ENCODE measurements around the gene MVP. TPM values are rescaled to one million over a fixed set of nuclear protein-coding genes. Genes with fewer than 3 reads are reported as not detected.

MVP gene
- total RNA-seq, 1 experiment from 2014 or later: 75.1 TPM

DNA sequence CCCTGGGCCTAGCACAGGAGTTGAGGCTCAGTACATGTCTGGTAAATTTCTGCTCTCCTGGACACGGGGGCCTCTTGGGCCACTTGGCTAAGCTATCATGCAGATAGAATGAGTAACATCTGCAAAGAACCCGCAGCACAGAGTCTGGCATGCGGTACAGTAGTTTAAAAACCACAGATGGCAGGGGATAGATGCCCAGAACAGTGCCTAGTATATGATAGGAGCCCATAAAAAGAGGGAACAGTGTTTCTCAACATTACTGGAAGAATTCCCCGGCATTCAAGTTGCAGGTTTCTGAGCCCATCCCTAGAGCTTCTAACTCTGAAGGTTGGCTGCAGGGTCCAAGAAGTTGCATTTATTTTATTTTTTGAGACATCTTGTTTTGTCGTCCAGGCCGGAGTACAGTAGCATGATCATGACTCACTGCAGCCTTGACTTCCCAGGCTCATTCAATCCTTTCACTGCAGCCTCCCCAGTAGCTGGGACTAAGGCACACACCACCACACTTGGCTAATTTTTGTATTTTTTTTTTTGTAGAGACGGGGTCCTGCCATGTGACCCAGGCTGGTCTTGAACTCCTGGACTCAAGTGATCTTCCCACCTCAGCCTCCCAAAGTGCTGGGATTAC, 37.0 kb downstream of the MVP start:
- RAD21 ChIA-PET (ENCODE audit: low non-redundant PET in 1 of 2, low total read pairs in 2 of 2, uncharacterized antibody in 2 of 2, unreplicated experiment in 2 of 2): no interaction called here
- Histone ChIP-seq H3K79me2 (ENCODE audit: insufficient read depth, low read length) (peaks cover 14% of the 10 kb centered on the region), H3K27me3 (ENCODE audit: insufficient read depth, low read length) (no peaks in the 10 kb centered on the region), H3K4me1 (ENCODE audit: control insufficient read depth in 1 of 2, insufficient read depth in 2 of 2, low read length in 2 of 2) (peaks cover 0 to 5% of the 10 kb centered on the region in 2 experiments; a peak in 2 of 4 replicates), H2AFZ (ENCODE audit: low read depth, low read length, poor library complexity, severe bottlenecking) (no peak overlapping the region), H3K27ac (ENCODE audit: low read depth, low read length) (no peak overlapping the region), H3K4me3 (replicated peaks in 1 of 2; ENCODE audit: low read depth in 1 of 2, low read length in 2 of 2) (no peak overlapping the region), H4K20me1 (ENCODE audit: insufficient read depth) (no peaks in the 10 kb centered on the region), H3K9me2 (ENCODE audit: insufficient read depth) (no peaks in the 10 kb centered on the region), H3K36me3 (ENCODE audit: control insufficient read depth in 1 of 2, insufficient read depth in 2 of 2, low read length in 2 of 2) (peaks cover 10 to 17% of the 10 kb centered on the region in 2 experiments), H3K9me3 (ENCODE audit: control insufficient read depth in 1 of 2, insufficient read depth in 1 of 2, low read depth in 1 of 2, low read length in 2 of 2) (no peaks in the 10 kb centered on the region), H3K9ac (ENCODE audit: low read length) (no peak overlapping the region), H3K4me2 (ENCODE audit: low read length) (no peak overlapping the region)
- TF ChIP-seq ELF1 (IDR thresholded peaks at IDR 0.05; ENCODE audit: borderline replicate concordance, low read depth) (no peak), CEBPB (IDR thresholded peaks at IDR 0.05; ENCODE audit: low read depth) (no peak), JUND (IDR thresholded peaks at IDR 0.05) (no peak), POLR2A (IDR thresholded peaks at IDR 0.05; ENCODE audit: borderline replicate concordance, extremely low read depth, insufficient read depth, insufficient read length) (no peak), ZNF274 (IDR thresholded peaks at IDR 0.05; ENCODE audit: low read depth, low read length) (no peak), SIN3A (IDR thresholded peaks at IDR 0.05; ENCODE audit: low read depth) (no peak), EGR1 (IDR thresholded peaks at IDR 0.05; ENCODE audit: low read depth) (no peak), ZFX (IDR thresholded peaks at IDR 0.05) (no peak), POLR2AphosphoS5 (IDR thresholded peaks at IDR 0.05; ENCODE audit: low read depth, low read length) (no peak), FOSL1 (IDR thresholded peaks at IDR 0.05; ENCODE audit: low read depth) (no peak), CBX3 (IDR thresholded peaks at IDR 0.05; ENCODE audit: low read depth) (no peak), SP1 (IDR thresholded peaks at IDR 0.05; ENCODE audit: low read depth) (no peak), EZH2 (IDR thresholded peaks at IDR 0.05) (no peak), RAD21 (IDR thresholded peaks at IDR 0.05; ENCODE audit: low read depth) (no peak), YY1 (IDR thresholded peaks at IDR 0.05; ENCODE audit: extremely low read depth, insufficient replicate concordance, low read depth, low read length) (no peak), EZH2phosphoT487 (IDR thresholded peaks at IDR 0.05; ENCODE audit: borderline replicate concordance) (no peak)
- TF ChIP-seq, protein P1, sequence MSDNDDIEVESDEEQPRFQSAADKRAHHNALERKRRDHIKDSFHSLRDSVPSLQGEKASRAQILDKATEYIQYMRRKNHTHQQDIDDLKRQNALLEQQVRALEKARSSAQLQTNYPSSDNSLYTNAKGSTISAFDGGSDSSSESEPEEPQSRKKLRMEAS (IDR thresholded peaks at IDR 0.05): no peak
- TF ChIP-seq, protein P2, sequence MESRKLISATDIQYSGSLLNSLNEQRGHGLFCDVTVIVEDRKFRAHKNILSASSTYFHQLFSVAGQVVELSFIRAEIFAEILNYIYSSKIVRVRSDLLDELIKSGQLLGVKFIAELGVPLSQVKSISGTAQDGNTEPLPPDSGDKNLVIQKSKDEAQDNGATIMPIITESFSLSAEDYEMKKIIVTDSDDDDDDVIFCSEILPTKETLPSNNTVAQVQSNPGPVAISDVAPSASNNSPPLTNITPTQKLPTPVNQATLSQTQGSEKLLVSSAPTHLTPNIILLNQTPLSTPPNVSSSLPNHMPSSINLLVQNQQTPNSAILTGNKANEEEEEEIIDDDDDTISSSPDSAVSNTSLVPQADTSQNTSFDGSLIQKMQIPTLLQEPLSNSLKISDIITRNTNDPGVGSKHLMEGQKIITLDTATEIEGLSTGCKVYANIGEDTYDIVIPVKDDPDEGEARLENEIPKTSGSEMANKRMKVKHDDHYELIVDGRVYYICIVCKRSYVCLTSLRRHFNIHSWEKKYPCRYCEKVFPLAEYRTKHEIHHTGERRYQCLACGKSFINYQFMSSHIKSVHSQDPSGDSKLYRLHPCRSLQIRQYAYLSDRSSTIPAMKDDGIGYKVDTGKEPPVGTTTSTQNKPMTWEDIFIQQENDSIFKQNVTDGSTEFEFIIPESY (IDR thresholded peaks at IDR 0.05; ENCODE audit: extremely low read depth, insufficient replicate concordance, low read length): no peak
- TF ChIP-seq, protein P3, sequence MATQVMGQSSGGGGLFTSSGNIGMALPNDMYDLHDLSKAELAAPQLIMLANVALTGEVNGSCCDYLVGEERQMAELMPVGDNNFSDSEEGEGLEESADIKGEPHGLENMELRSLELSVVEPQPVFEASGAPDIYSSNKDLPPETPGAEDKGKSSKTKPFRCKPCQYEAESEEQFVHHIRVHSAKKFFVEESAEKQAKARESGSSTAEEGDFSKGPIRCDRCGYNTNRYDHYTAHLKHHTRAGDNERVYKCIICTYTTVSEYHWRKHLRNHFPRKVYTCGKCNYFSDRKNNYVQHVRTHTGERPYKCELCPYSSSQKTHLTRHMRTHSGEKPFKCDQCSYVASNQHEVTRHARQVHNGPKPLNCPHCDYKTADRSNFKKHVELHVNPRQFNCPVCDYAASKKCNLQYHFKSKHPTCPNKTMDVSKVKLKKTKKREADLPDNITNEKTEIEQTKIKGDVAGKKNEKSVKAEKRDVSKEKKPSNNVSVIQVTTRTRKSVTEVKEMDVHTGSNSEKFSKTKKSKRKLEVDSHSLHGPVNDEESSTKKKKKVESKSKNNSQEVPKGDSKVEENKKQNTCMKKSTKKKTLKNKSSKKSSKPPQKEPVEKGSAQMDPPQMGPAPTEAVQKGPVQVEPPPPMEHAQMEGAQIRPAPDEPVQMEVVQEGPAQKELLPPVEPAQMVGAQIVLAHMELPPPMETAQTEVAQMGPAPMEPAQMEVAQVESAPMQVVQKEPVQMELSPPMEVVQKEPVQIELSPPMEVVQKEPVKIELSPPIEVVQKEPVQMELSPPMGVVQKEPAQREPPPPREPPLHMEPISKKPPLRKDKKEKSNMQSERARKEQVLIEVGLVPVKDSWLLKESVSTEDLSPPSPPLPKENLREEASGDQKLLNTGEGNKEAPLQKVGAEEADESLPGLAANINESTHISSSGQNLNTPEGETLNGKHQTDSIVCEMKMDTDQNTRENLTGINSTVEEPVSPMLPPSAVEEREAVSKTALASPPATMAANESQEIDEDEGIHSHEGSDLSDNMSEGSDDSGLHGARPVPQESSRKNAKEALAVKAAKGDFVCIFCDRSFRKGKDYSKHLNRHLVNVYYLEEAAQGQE (IDR thresholded peaks at IDR 0.05; ENCODE audit: low read depth): no peak
- CTCF ChIA-PET: interaction anchor here (1.2 to 2.3 kb wide), 2 partner anchors 8 to 9 kb away, joined by 5 to 12 read pairs; no protein-coding TSS in a partner anchor
- no peak for ATAC-seq
- intact Hi-C loops (cut with micrococcal nuclease): no loop called here
- no peak for DNase-seq (ENCODE audit: low read depth, low spot score)
- no TSS peak for BruUV-seq (replicated peaks)
- POLR2A ChIA-PET: no interaction called here

Measured in HCT116 (cell line).